PC-9 (cell line): ENCODE results near the gene HES2. TPM values are rescaled to one million over a fixed set of nuclear protein-coding genes. Genes with fewer than 3 reads are reported as not detected.
"Not testable (repeated sequence)": the region's sequence is repeated elsewhere in the genome, so short reads cannot be mapped to it uniquely, and the experiment has no call there.

Experiments
- BruUV-seq: library from RNA; stranded (reverse); fragments of 400-500 nt; replicated peaks from 2 replicates; lab custom pipeline; 2021; lab: Mats Ljungman, UMichigan
- CTCF ChIA-PET: fragments of 300-600 bp; sonication (Branson Sonifier 250); formaldehyde crosslinking; loops from one replicate; lab custom pipeline; 2022; ENCODE audit warnings: antibody characterized with exemption; lab: Charles Lee
- POLR2A ChIA-PET: fragments of 300-600 bp; sonication (Branson Sonifier 250); formaldehyde crosslinking; loops from one replicate; lab custom pipeline; 2022; ENCODE audit warnings: antibody characterized with exemption; ENCODE audit not compliant: unreplicated experiment; lab: Charles Lee
- DNase-seq, 2 experiments: peaks; one replicate each; pipeline versions ENCODE4 v3.0.0 to v3.0.0-alpha.2; 2015 to 2022; ENCODE audit warnings: mixed read lengths in 1 of 2
- H2AFZ ChIP-seq: fragments of 200-600 bp; sonication (generic); 2 replicates; pipeline ENCODE4 v1.8.1; 2017; ENCODE audit warnings: antibody characterized with exemption
- H3F3A ChIP-seq: fragments of 200-600 bp; sonication (generic); 2 replicates; pipeline ENCODE4 v1.8.1; 2017; ENCODE audit warnings: antibody characterized with exemption, mild to moderate bottlenecking, low read depth; ENCODE audit not compliant: insufficient read depth
- H3K27ac ChIP-seq: fragments of 200-600 bp; sonication (generic); 2 replicates; pipeline ENCODE4 v1.6.1; 2016; ENCODE audit warnings: mixed run types
- H3K27me3 ChIP-seq: fragments of 200-600 bp; sonication (generic); 2 replicates; pipeline ENCODE4 v1.6.1; 2016; ENCODE audit warnings: low read depth, mixed run types; ENCODE audit not compliant: insufficient read depth
- H3K36me3 ChIP-seq: fragments of 200-600 bp; sonication (generic); 2 replicates; pipeline ENCODE4 v1.6.1; 2016; ENCODE audit warnings: low read depth, mixed run types
- H3K4me1 ChIP-seq: fragments of 200-600 bp; sonication (generic); replicated peaks from 2 replicates; pipeline ENCODE4 v1.6.1; 2016; ENCODE audit warnings: mixed run types; ENCODE audit not compliant: insufficient read depth
- H3K4me2 ChIP-seq: fragments of 200-600 bp; sonication (generic); 2 replicates; pipeline ENCODE4 v1.6.1; 2017; ENCODE audit warnings: mixed run types
- H3K4me3 ChIP-seq: fragments of 200-600 bp; sonication (generic); 2 replicates; pipeline ENCODE4 v1.6.1; 2016; ENCODE audit warnings: mixed run types
- H3K79me2 ChIP-seq: fragments of 200-600 bp; sonication (generic); 2 replicates; pipeline ENCODE4 v1.6.1; 2017; ENCODE audit warnings: low read depth, mixed run types
- H3K9me2 ChIP-seq: fragments of 200-600 bp; sonication (generic); 2 replicates; pipeline ENCODE4 v1.8.1; 2017; ENCODE audit warnings: mild to moderate bottlenecking; ENCODE audit not compliant: insufficient read depth
- H3K9me3 ChIP-seq: fragments of 200-600 bp; sonication (generic); 2 replicates; pipeline ENCODE4 v1.8.1; 2016; ENCODE audit warnings: low read depth; ENCODE audit not compliant: insufficient read depth
- H4K20me1 ChIP-seq: fragments of 200-600 bp; sonication (generic); 2 replicates; pipeline ENCODE4 v1.8.1; 2017; ENCODE audit not compliant: insufficient read depth
- EZH2 ChIP-seq: fragments of 200-600 bp; sonication (generic); IDR thresholded peaks from 2 replicates; pipeline ENCODE4 v1.8.0; 2017; ENCODE audit warnings: antibody characterized with exemption, low read depth
- intact Hi-C: fragments of 100-400 bp; cut with micrococcal nuclease; formaldehyde crosslinking; loops from one replicate; pipeline ENCODE4 v1.10.0; 2022; ENCODE audit not compliant: unreplicated experiment
- total RNA-seq: library from RNA; stranded (reverse); gene quantifications from 2 replicates; pipeline ENCODE4 v1.2.3, GENCODE V29; 2021
- TF ChIP-seq, protein P1 (sequence below): fragments of 200-600 bp; sonication (generic); conservative IDR thresholded peaks from 2 replicates; pipeline ENCODE4 v1.6.1; 2017; ENCODE audit warnings: mixed run types, antibody characterized with exemption, mild to moderate bottlenecking, moderate library complexity

HES2 gene
- total RNA-seq, 1 experiment from 2014 or later: 2.1 TPM

DNA sequence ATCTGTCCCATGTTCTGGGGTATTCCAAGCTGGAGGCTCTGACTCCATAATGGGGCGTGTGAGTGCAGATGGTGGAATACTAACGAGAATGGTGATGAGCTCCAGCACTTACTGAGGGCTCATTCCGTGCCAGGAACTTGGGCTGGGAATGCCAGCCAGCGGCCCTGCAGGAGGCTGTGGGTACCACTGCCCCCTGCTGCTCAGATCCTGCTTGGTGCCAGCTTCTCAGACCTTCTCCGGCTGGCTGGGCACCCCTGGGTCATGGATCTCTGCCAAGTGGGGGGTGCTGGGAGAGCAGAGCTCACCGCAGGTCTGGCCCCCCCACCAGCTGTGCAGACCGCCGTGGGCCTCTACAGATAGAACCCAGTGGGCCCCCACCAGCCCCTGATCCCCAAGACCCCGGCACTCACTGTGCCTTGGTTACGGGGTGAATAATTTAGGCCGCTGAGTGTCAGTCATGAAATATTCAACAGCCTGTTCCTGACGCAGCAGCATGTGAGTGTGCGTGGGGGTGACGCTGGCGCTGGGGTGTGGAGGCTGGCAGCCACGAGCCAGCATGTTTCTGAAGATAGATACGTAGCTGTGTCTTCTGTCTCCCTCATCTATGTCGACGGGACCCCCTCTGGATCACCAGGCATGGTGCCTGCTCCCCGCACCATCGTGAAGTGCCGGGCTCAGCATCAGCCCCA, 17.4 kb upstream of the HES2 start:
- H3K9me2 ChIP-seq, H3K36me3 ChIP-seq, H3K27ac ChIP-seq, H3K4me3 ChIP-seq, POLR2A ChIA-PET, H2AFZ ChIP-seq, H3F3A ChIP-seq, H3K4me2 ChIP-seq, H3K9me3 ChIP-seq, H3K79me2 ChIP-seq, H4K20me1 ChIP-seq, H3K4me1 ChIP-seq, BruUV-seq, H3K27me3 ChIP-seq: not testable (repeated sequence)
- intact Hi-C loops: loop anchor here (1.0 kb wide), 1 partner anchor 14 kb away; no protein-coding TSS in a partner anchor
- peak in 1 of 2 experiments; percentile 48 for DNase-seq
- TF ChIP-seq, protein P1, sequence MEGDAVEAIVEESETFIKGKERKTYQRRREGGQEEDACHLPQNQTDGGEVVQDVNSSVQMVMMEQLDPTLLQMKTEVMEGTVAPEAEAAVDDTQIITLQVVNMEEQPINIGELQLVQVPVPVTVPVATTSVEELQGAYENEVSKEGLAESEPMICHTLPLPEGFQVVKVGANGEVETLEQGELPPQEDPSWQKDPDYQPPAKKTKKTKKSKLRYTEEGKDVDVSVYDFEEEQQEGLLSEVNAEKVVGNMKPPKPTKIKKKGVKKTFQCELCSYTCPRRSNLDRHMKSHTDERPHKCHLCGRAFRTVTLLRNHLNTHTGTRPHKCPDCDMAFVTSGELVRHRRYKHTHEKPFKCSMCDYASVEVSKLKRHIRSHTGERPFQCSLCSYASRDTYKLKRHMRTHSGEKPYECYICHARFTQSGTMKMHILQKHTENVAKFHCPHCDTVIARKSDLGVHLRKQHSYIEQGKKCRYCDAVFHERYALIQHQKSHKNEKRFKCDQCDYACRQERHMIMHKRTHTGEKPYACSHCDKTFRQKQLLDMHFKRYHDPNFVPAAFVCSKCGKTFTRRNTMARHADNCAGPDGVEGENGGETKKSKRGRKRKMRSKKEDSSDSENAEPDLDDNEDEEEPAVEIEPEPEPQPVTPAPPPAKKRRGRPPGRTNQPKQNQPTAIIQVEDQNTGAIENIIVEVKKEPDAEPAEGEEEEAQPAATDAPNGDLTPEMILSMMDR: peak; percentile 30; the same call in 1 of the 2 replicates
- CTCF ChIA-PET: interaction anchor here (0.5 to 2.5 kb wide), 9 partner anchors 9 to 192 kb away, joined by 3 to 18 read pairs (median 5); partner anchors contain the start of genes ACOT7 and ESPN

DNA sequence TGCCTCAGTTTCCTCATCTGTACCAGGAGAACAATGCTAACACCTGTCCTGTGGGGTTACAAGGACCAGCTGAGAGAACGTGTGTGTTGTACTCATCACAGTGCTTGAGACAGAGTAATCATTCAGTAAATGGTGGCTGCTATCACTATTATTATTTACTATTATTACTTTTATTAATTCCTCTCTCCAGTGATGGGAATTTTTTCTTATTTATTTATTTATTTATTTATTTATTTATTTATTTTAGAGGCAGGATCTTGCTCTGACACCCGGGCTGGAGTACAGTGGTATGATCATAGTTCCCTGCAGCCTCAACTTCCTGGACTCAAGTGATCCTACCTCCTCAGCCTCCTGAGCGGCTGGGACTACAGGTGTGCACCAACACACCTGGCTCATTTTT, 16.6 kb upstream of the HES2 start:
- H3K9me2 ChIP-seq, H3F3A ChIP-seq, H3K27me3 ChIP-seq, H3K4me2 ChIP-seq, H3K4me3 ChIP-seq, H3K4me1 ChIP-seq, H3K27ac ChIP-seq, POLR2A ChIA-PET, H3K36me3 ChIP-seq, BruUV-seq, DNase-seq, H2AFZ ChIP-seq, intact Hi-C loops, H3K79me2 ChIP-seq, H4K20me1 ChIP-seq, H3K9me3 ChIP-seq: not testable (repeated sequence)
- CTCF ChIA-PET: interaction anchor here (0.6 to 2.5 kb wide), 3 partner anchors 8 to 45 kb away, joined by 5 to 18 read pairs (median 6); no protein-coding TSS in a partner anchor

DNA sequence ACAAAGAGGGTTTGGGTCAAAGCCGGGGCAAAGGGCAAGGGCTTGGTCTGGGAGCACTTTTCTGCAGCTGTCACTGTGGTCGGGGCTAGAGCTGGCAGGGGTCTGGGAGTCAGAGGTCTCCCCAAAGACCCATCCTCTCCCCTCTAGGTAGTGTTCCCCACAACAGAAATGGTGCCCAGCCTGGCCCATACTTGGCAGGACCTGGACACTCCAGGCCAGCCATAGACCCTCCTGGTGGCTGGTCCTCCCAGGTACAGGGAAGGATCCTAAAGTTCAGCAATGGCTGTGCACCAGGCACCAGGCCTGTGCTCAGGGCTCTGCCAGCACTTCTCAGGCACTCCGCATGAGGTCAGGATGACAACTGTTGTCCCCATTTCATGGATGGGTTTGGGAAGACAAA, 15.8 kb upstream of the HES2 start:
- TF ChIP-seq, protein P1: no peak
- TF ChIP-seq EZH2: no peak
- intact Hi-C loops: no loop called here
- Histone ChIP-seq H3K9me2 (no peaks in the 10 kb centered on the region), H4K20me1 (no peaks in the 10 kb centered on the region), H3K27ac (no peak overlapping the region), H3K4me1 (peaks cover 5% of the 10 kb centered on the region), H3K9me3 (no peaks in the 10 kb centered on the region), H3F3A (peaks cover 10% of the 10 kb centered on the region; the same call in 1 of the 2 replicates), H3K4me3 (no peak overlapping the region), H3K4me2 (no peak overlapping the region), H2AFZ (no peak overlapping the region), H3K36me3 (no peaks in the 10 kb centered on the region), H3K79me2 (no peaks in the 10 kb centered on the region), H3K27me3 (no peaks in the 10 kb centered on the region)
- ChIA-PET CTCF (no interaction called here), POLR2A (no interaction called here)
- no TSS peak for BruUV-seq
- DNase-seq: no peak
